Gastroesophageal sphincter (tissue), 3 donors: ENCODE results near the gene CCDC28A.

Experiments
- EP300 ChIP-seq: sonication (generic); formaldehyde crosslinking; IDR thresholded peaks from one replicate; pipeline ENCODE4 v1.6.1; 2017; ENCODE audit warnings: antibody characterized with exemption, mild to moderate bottlenecking
- POLR2A ChIP-seq, 2 donors: fragments of 450-650 bp; IDR thresholded peaks; one replicate each; pipeline ENCODE4 v1.6.1; 2017; ENCODE audit warnings: antibody characterized with exemption in 2 of 2, mild to moderate bottlenecking in 2 of 2, moderate library complexity in 1 of 2
- POLR2AphosphoS5 ChIP-seq: sonication (generic); formaldehyde crosslinking; IDR thresholded peaks from one replicate; pipeline ENCODE4 v1.6.1; 2017; ENCODE audit warnings: antibody characterized with exemption
- TF ChIP-seq, protein P1 (sequence below), 4 experiments: fragments of 200-600 bp in 2 of 4; fragments of 450-650 bp in 2 of 4; sonication (generic) in 1 of 4; IDR thresholded peaks; one replicate each; pipeline ENCODE4 v1.5.1; 2017 to 2019; ENCODE audit warnings: antibody characterized with exemption in 4 of 4, mild to moderate bottlenecking in 2 of 4, moderate library complexity in 2 of 4

DNA sequence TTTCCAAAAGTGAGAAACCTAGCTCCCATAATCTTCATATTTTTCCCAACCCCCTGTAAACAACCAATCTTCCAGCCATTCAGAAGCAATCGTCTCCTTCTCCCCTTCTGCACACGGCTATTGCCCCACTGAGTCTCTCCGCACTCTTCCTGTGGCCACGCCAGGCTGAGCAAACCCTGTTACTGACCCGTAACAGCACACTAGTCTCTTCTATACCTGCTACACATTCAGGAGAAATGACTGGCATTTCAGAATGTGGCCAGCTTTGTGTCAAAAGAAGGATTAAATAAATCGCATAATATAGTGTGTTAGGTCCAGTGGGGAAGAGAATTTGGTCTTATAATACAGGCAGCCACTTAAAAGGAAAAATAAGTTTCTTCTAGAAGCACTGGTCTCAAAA lies 63.7 kb downstream of the CCDC28A start:
- TF ChIP-seq EP300, result no peak
- no peak for TF ChIP-seq POLR2AphosphoS5
- TF ChIP-seq, protein P1, sequence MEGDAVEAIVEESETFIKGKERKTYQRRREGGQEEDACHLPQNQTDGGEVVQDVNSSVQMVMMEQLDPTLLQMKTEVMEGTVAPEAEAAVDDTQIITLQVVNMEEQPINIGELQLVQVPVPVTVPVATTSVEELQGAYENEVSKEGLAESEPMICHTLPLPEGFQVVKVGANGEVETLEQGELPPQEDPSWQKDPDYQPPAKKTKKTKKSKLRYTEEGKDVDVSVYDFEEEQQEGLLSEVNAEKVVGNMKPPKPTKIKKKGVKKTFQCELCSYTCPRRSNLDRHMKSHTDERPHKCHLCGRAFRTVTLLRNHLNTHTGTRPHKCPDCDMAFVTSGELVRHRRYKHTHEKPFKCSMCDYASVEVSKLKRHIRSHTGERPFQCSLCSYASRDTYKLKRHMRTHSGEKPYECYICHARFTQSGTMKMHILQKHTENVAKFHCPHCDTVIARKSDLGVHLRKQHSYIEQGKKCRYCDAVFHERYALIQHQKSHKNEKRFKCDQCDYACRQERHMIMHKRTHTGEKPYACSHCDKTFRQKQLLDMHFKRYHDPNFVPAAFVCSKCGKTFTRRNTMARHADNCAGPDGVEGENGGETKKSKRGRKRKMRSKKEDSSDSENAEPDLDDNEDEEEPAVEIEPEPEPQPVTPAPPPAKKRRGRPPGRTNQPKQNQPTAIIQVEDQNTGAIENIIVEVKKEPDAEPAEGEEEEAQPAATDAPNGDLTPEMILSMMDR (IDR thresholded peaks at IDR 0.05), result no peak
- no peak for TF ChIP-seq POLR2A (IDR thresholded peaks at IDR 0.05)
